Keratinocyte (primary cell): ENCODE results near the gene LAMA2.

Source experiments
- EZH2 ChIP-seq: IDR thresholded peaks from one replicate; pipeline ENCODE4 v1.6.1; 2012; ENCODE audit warnings: inconsistent platforms, mild to moderate bottlenecking, low read length, moderate library complexity
- TF ChIP-seq, protein P1 (sequence below), 3 experiments: IDR thresholded peaks in 1 of 3; conservative IDR thresholded peaks in 1 of 3; optimal IDR thresholded peaks in 1 of 3; 2 replicates in 2 of 3; 3 replicates in 1 of 3; pipeline versions ENCODE3 to v1.5.1; 2011; ENCODE audit warnings: low read length in 3 of 3, mild to moderate bottlenecking in 3 of 3, moderate library complexity in 2 of 3, control low read depth in 1 of 3, inconsistent platforms in 1 of 3; ENCODE audit not compliant: insufficient read depth in 2 of 3; ENCODE audit errors: extremely low read depth in 1 of 3

DNA sequence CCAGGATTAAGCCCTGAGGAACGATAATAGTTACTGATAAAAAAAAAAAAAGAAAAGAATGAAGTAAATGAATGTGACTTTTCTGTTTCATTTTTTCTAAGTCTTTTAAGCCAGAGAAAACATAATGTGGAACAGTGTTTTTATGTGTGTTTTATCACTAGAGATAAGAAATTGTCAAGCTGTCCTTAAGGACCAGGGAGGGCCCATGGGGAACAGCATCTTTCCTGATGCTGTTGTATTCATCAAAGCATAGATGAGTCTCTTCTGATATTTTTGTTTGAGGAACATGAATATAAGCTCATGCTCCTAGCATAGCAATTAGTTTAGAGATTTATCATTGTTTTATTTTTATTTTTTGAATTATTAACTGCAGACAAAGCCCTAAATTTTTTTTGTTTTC, 150.2 kb downstream of the LAMA2 start:
- TF ChIP-seq, protein P1, sequence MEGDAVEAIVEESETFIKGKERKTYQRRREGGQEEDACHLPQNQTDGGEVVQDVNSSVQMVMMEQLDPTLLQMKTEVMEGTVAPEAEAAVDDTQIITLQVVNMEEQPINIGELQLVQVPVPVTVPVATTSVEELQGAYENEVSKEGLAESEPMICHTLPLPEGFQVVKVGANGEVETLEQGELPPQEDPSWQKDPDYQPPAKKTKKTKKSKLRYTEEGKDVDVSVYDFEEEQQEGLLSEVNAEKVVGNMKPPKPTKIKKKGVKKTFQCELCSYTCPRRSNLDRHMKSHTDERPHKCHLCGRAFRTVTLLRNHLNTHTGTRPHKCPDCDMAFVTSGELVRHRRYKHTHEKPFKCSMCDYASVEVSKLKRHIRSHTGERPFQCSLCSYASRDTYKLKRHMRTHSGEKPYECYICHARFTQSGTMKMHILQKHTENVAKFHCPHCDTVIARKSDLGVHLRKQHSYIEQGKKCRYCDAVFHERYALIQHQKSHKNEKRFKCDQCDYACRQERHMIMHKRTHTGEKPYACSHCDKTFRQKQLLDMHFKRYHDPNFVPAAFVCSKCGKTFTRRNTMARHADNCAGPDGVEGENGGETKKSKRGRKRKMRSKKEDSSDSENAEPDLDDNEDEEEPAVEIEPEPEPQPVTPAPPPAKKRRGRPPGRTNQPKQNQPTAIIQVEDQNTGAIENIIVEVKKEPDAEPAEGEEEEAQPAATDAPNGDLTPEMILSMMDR (optimal IDR thresholded peaks at IDR 0.05 in 1 of 3, IDR thresholded peaks at IDR 0.05 in 1 of 3, conservative IDR thresholded peaks at IDR 0.05 in 1 of 3; ENCODE audit: extremely low read depth in 1 of 3, insufficient read depth in 2 of 3, low read length in 3 of 3) = no peak
- no peak for TF ChIP-seq EZH2
